ENCODE results near the gene TSPAN1. TPM values are rescaled to one million over a fixed set of nuclear protein-coding genes. Genes with fewer than 3 reads are reported as not detected.

TSPAN1 gene
- total RNA-seq, 5 donors from 2014 or later (not counting 1 experiment from before 2014, with no cell fraction given) = 0.53 to 0.54 TPM; not detected in 3

DNA sequence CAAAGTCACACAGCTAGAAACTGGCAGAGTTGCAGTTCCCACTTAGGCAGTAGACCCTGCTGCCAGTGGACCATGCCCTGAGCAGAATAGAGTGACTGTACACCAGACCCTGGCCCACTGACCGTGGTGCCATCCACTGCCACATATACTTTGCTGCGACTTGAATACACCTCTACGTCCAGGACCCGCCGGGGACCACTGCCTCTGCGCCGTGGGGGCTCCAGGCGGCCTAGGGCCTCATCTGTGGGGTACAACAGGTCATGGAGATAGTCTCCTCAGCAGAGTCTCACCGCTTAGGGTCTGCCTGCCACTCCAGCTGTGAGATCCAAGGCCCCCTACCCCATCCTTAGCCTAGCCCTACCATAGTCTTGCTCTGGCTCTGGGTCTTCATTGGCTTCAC, 21.7 kb downstream of the TSPAN1 start:
- H3K27ac Mint-ChIP-seq = no peak overlapping the region
- Histone ChIP-seq H3K36me3 (ENCODE audit: control insufficient read depth in 2 of 2, extremely low read depth in 1 of 2, insufficient read depth in 1 of 2, low read length in 1 of 2) (peaks cover 22 to 38% of the 10 kb centered on the region in 2 donors), H3K27ac (ENCODE audit: low read length) (no peak overlapping the region), H3K27me3 (replicated peaks in 1 of 2; ENCODE audit: control insufficient read depth in 2 of 2, extremely low read depth in 1 of 2, insufficient read depth in 2 of 2, low read length in 1 of 2) (no peaks in the 10 kb centered on the region), H3K4me1 (ENCODE audit: control insufficient read depth in 1 of 2, extremely low read depth in 1 of 2, insufficient read depth in 2 of 2, low read length in 2 of 2) (peaks cover 15 to 30% of the 10 kb centered on the region in 2 experiments), H3K4me3 (ENCODE audit: control insufficient read depth in 1 of 2, extremely low read depth in 1 of 2, low read length in 1 of 2) (no peak overlapping the region), H3K9me3 (no peaks in the 10 kb centered on the region)
- H3K27me3 Mint-ChIP-seq = no peaks in the 10 kb centered on the region
- ATAC-seq (replicated peaks in 1 of 4) (no peak), DNase-seq (no peak)
- H3K4me1 Mint-ChIP-seq = peaks cover 16 to 24% (median 21%) of the 10 kb centered on the region in 3 donors
- H3K9me3 Mint-ChIP-seq = no peaks in the 10 kb centered on the region
- H3K4me3 Mint-ChIP-seq = peak overlapping the region in 2 of 3 donors; percentile 75 to 84
- CTCF ChIA-PET = no interaction called here
- POLR2A ChIA-PET = no interaction called here
- WGBS (ENCODE audit: insufficient coverage) = 98% methylated on average over 8 of the region's 9 CpGs
- H3K36me3 Mint-ChIP-seq = peaks cover 31% of the 10 kb centered on the region

DNA sequence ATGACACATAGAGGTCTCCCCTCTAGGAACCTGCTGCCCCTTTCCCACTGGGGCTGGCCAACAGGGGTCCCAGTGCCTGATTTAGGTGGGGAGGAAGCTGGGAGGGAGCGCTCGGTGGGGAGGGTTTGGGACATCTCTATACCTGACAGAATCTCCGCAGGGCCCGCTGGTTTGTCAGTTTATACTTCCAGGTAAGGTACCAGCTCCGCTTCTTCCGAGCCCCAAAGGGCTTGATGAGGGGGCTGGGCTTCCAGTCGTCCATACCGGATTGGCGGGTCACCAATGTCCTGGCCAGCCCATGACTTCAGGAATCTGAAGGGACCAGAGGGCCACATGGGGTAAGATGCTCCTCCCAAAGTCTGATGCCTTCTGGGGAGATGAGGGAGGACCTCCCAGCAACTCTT, 22.7 kb downstream of the TSPAN1 start:
- peaks cover 19 to 32% of the 10 kb centered on the region in 2 donors for H3K36me3 ChIP-seq (ENCODE audit: control insufficient read depth in 2 of 2, extremely low read depth in 1 of 2, insufficient read depth in 1 of 2, low read length in 1 of 2)
- 84% methylated on average over 8 of the region's 9 CpGs for WGBS (ENCODE audit: insufficient coverage)
- ChIA-PET POLR2A (interaction anchor here in 1 of 2 donors (0.5 kb wide), 1 partner anchor 50 kb away, joined by 13 read pairs; the partner anchor contains the start of gene RAD54L), CTCF (no interaction called here)
- Mint-ChIP-seq H3K9me3 (no peaks in the 10 kb centered on the region), H3K27ac (peak overlapping the region in 1 of 2 donors; percentile 66), H3K27me3 (no peaks in the 10 kb centered on the region), H3K36me3 (peaks cover 29% of the 10 kb centered on the region), H3K4me1 (peaks cover 19 to 25% (median 21%) of the 10 kb centered on the region in 3 donors), H3K4me3 (peak overlapping the region; percentile 75 to 84 (median 81))
- no peak for DNase-seq
- ATAC-seq (replicated peaks in 1 of 4) = no peak
- peak overlapping the region; percentile 25 for H3K27ac ChIP-seq (ENCODE audit: low read length)
- no peaks in the 10 kb centered on the region for H3K27me3 ChIP-seq (replicated peaks in 1 of 2; ENCODE audit: control insufficient read depth in 2 of 2, extremely low read depth in 1 of 2, insufficient read depth in 2 of 2, low read length in 1 of 2)
- H3K4me3 ChIP-seq (ENCODE audit: control insufficient read depth in 1 of 2, extremely low read depth in 1 of 2, low read length in 1 of 2) = peak overlapping the region; percentile 61 to 89
- H3K4me1 ChIP-seq (ENCODE audit: control insufficient read depth in 1 of 2, extremely low read depth in 1 of 2, insufficient read depth in 2 of 2, low read length in 2 of 2) = peaks cover 15 to 30% of the 10 kb centered on the region in 2 experiments
- H3K9me3 ChIP-seq = no peaks in the 10 kb centered on the region

DNA sequence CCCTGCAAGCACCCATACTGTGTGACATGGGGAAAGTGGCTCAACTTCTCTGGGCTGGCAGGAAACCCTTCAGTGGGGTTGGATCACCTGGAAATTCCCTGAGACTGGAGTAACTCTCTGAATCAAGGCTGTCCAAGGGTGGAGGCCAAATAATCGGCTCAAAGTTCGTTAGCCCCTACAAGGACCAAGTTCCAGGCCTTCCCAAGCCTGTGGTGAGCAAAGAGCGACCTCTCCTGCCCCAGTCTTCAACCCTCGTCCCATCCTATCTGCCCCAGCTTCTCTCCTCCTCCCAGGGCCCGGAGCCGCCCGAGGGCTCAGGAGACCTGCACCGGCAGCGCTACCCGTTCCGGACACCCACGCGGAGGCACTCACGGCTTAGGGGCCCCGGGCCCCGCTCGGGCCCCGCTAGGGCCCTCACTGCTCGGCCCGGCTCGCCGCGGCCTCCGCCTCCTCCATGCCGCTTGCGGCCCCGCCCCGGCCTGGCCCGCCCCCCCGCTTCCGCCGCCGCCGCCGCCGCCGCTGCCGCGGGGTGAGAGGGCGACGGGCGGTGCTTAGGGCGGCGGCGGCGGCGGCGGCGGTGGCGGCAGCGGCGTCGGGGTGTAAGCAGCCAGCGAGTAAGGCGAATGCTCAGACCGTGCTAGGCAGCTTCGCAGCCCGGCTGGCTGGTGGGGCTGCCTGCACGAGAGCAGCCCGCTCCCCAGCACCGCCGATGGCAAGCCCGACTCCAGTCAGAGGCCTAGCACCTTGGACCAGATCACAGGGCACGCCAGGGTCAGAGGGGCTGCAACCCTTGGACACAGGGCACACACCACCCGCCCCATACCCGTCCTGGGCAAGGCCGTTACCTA, 23.3 kb downstream of the TSPAN1 start, which contains the start of gene POMGNT1:
POMGNT1 (minus strand) TSS at position 471 of the 848 bp plus-strand sequence. CDS start 613 bp downstream, outside the sequence.
- ATAC-seq (replicated peaks in 1 of 4) (peak; percentile 95 to 97 (median 96)), DNase-seq (peak; percentile 34 to 87 (median 71))
- ChIA-PET CTCF (interaction anchor here (0.5 to 0.6 kb wide), 2 partner anchors 25 to 39 kb away, joined by 3 to 4 read pairs; no protein-coding TSS in a partner anchor), POLR2A (interaction anchor here in 1 of 2 donors (0.5 to 0.6 kb wide), 2 partner anchors 49 to 77 kb away, joined by 6 to 13 read pairs; partner anchors contain the start of gene RAD54L)
- H3K4me1 Mint-ChIP-seq = peaks cover 25 to 30% (median 26%) of the 10 kb centered on the region in 3 donors
- Histone ChIP-seq H3K9me3 (no peaks in the 10 kb centered on the region), H3K4me3 (ENCODE audit: control insufficient read depth in 1 of 2, extremely low read depth in 1 of 2, low read length in 1 of 2) (peak within 1 kb of the TSS; percentile 80 to 89), H3K27ac (ENCODE audit: low read length) (peak within 1 kb of the TSS; percentile 59), H3K4me1 (ENCODE audit: control insufficient read depth in 1 of 2, extremely low read depth in 1 of 2, insufficient read depth in 2 of 2, low read length in 2 of 2) (peaks cover 15 to 36% of the 10 kb centered on the region in 2 experiments), H3K36me3 (ENCODE audit: control insufficient read depth in 2 of 2, extremely low read depth in 1 of 2, insufficient read depth in 1 of 2, low read length in 1 of 2) (peaks cover 15 to 27% of the 10 kb centered on the region in 2 donors), H3K27me3 (replicated peaks in 1 of 2; ENCODE audit: control insufficient read depth in 2 of 2, extremely low read depth in 1 of 2, insufficient read depth in 2 of 2, low read length in 1 of 2) (peaks cover 0 to 4% of the 10 kb centered on the region in 2 experiments)
- H3K36me3 Mint-ChIP-seq = peaks cover 22% of the 10 kb centered on the region
- H3K4me3 Mint-ChIP-seq = peak within 1 kb of the TSS; percentile 75 to 84 (median 82)
- H3K9me3 Mint-ChIP-seq = no peaks in the 10 kb centered on the region
- H3K27ac Mint-ChIP-seq = peak within 1 kb of the TSS; percentile 70 to 86
- under 1% methylated on average over 65 of the region's 67 CpGs for WGBS (ENCODE audit: insufficient coverage)
- H3K27me3 Mint-ChIP-seq = peaks cover 0 to 3% of the 10 kb centered on the region in 2 donors

DNA sequence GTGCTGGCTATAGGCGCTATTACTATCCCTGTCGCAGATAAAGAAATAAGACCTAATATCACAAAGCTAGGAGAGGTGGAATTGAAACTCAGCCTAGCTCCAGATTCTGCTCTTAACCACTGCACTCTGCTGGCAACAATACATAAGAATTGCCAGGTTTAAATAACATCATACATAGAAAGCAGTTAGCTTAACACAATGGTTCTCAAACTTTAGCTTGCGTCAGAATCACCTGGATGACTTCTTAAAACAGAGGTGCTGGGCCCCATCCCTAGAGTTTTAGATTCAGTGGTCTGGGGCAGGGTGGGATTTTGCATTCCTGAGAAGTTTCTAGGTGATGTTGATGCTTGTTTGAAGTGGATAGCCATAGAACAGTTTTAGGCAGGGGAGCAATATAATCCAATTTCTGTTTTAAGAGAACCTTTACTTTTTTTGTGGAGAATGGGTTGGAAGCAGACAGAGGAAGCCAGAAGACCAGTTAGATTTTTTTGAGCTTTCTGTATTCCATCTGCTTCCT, 24.4 kb downstream of the TSPAN1 start:
- Mint-ChIP-seq H3K36me3 (peaks cover 16% of the 10 kb centered on the region), H3K4me1 (peaks cover 35 to 40% (median 36%) of the 10 kb centered on the region in 3 donors), H3K27me3 (peaks cover 0 to 3% of the 10 kb centered on the region in 2 donors), H3K9me3 (no peaks in the 10 kb centered on the region), H3K27ac (no peak overlapping the region), H3K4me3 (peak overlapping the region; percentile 62 to 82 (median 75))
- ChIA-PET POLR2A (interaction anchor here in 1 of 2 donors (0.6 kb wide), 1 partner anchor 150 kb away, joined by 11 read pairs; no protein-coding TSS in a partner anchor), CTCF (interaction anchor here in 1 of 2 donors (0.6 kb wide), 1 partner anchor 45 kb away, joined by 3 read pairs; no protein-coding TSS in a partner anchor)
- DNase-seq = no peak
- 100% methylated on average over 2 of the region's 3 CpGs for whole genome bisulfite sequencing (ENCODE audit: insufficient coverage)
- Histone ChIP-seq H3K4me1 (ENCODE audit: control insufficient read depth in 1 of 2, extremely low read depth in 1 of 2, insufficient read depth in 2 of 2, low read length in 2 of 2) (peaks cover 15 to 41% of the 10 kb centered on the region in 2 experiments), H3K36me3 (ENCODE audit: control insufficient read depth in 2 of 2, extremely low read depth in 1 of 2, insufficient read depth in 1 of 2, low read length in 1 of 2) (peaks cover 5 to 16% of the 10 kb centered on the region in 2 donors), H3K27ac (ENCODE audit: low read length) (no peak overlapping the region), H3K27me3 (replicated peaks in 1 of 2; ENCODE audit: control insufficient read depth in 2 of 2, extremely low read depth in 1 of 2, insufficient read depth in 2 of 2, low read length in 1 of 2) (peaks cover 0 to 9% of the 10 kb centered on the region in 2 experiments), H3K4me3 (ENCODE audit: control insufficient read depth in 1 of 2, extremely low read depth in 1 of 2, low read length in 1 of 2) (no peak overlapping the region), H3K9me3 (no peaks in the 10 kb centered on the region)
- ATAC-seq (replicated peaks in 1 of 4) = no peak

DNA sequence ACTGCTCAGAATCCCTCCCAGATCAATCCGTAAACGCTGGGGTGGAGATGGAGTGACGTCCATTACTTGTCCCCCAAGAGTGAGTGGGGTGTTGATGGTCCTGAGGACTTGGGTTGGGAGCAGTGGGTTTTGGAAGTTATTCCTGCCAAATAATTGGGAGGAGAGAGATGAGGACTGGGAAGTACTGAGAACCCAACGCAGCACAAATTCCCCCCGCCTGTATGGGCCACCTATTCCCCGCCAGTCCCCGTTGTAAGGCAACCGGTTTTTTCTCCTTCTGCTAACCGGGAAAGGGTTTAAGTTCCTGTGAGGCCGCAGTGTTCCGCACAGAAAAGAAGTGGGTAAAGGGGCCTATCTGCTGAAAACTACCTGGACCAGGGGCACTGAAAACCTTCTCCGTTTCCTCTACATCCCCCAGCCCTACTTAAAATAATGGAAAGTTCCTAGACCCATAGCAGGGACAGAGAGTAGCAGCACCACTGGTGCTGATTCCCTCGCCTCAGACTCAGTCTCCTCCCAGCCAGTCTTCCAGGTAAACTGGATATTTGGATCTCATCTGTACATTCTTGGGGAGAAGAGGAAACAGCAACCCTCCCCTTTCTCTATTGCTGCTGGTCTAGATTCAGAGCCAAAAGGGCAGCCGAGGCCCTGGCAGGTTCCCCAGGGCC, 29.0 kb downstream of the TSPAN1 start:
- 100% methylated on average over 1 of the region's 14 CpGs for WGBS (ENCODE audit: insufficient coverage)
- POLR2A ChIA-PET = no interaction called here
- no peaks in the 10 kb centered on the region for H3K36me3 ChIP-seq (ENCODE audit: control insufficient read depth in 2 of 2, extremely low read depth in 1 of 2, insufficient read depth in 1 of 2, low read length in 1 of 2)
- H3K27ac ChIP-seq (ENCODE audit: low read length) = no peak overlapping the region
- peaks cover 4 to 15% of the 10 kb centered on the region in 2 experiments for H3K4me1 ChIP-seq (ENCODE audit: control insufficient read depth in 1 of 2, extremely low read depth in 1 of 2, insufficient read depth in 2 of 2, low read length in 2 of 2)
- no peaks in the 10 kb centered on the region for H3K9me3 Mint-ChIP-seq
- peak overlapping the region in 1 of 2 donors; percentile 46 for H3K4me3 ChIP-seq (ENCODE audit: control insufficient read depth in 1 of 2, extremely low read depth in 1 of 2, low read length in 1 of 2)
- peak overlapping the region; percentile 18 to 31 for H3K27ac Mint-ChIP-seq
- ATAC-seq (replicated peaks in 1 of 4) = no peak
- no peaks in the 10 kb centered on the region for H3K9me3 ChIP-seq
- H3K36me3 Mint-ChIP-seq = no peaks in the 10 kb centered on the region
- CTCF ChIA-PET = interaction anchor here in 1 of 2 donors (1.5 kb wide), 1 partner anchor 20 kb away, joined by 3 read pairs; no protein-coding TSS in a partner anchor
- H3K4me1 Mint-ChIP-seq = peaks cover 19 to 23% (median 22%) of the 10 kb centered on the region in 3 donors
- DNase-seq = no peak
- H3K27me3 ChIP-seq (replicated peaks in 1 of 2; ENCODE audit: control insufficient read depth in 2 of 2, extremely low read depth in 1 of 2, insufficient read depth in 2 of 2, low read length in 1 of 2) = peaks cover 0 to 9% of the 10 kb centered on the region in 2 experiments
- H3K27me3 Mint-ChIP-seq = peaks cover 0 to 3% of the 10 kb centered on the region in 2 donors
- peak overlapping the region; percentile 76 to 78 (median 77) for H3K4me3 Mint-ChIP-seq
